Skeletal muscle satellite cell (primary cell): ENCODE data around the gene SUPT7L. TPM values are rescaled to one million over a fixed set of nuclear protein-coding genes. Genes with fewer than 3 reads are reported as not detected.

Experiments
- small RNA-seq: library from RNA; depleted of rRNA; stranded (forward); fragments of <200 nt; gene quantifications from one replicate; pipeline ENCODE3, GENCODE V24; 2012

The SUPT7L gene

Small RNAs within 50 kb of the gene (small RNA-seq; reads per million reads assigned to genes)
- gene RF00340: not detected
